ENCODE measurements around the gene ZNF853.
"Not testable (repeated sequence)": the region's sequence is repeated elsewhere in the genome, so short reads cannot be mapped to it uniquely, and the experiment has no call there.

The ZNF853 gene

GRCh38 chr7:6614953-6615722 lies at the start of gene ZNF853:
Gene ZNF853, plus strand, starts transcription at chr7:6615610. Its CDS starts 565 bp downstream, at chr7:6616175.
- no peak for DNase-seq (ENCODE audit: low spot score)

- DNase-seq (ENCODE audit: low spot score) = no peak
These were observed 49.8 kb upstream of the ZNF853 start for GRCh38 chr7:6565655-6566054.

- DNase-seq (ENCODE audit: low spot score) = no peak
These were observed 47.5 kb upstream of the ZNF853 start for GRCh38 chr7:6567886-6568285.

- DNase-seq (ENCODE audit: low spot score) = peak; percentile 42
These were observed 44.1 kb upstream of the ZNF853 start for GRCh38 chr7:6571160-6571779.

GRCh38 chr7:6575281-6576023 lies 40.0 kb upstream of the ZNF853 start:
- no peak for DNase-seq (ENCODE audit: low spot score)

GRCh38 chr7:6576024-6576866 lies 39.2 kb upstream of the ZNF853 start:
- DNase-seq (ENCODE audit: low spot score) = peak; percentile 54

GRCh38 chr7:6576867-6577368 lies 38.5 kb upstream of the ZNF853 start:
- DNase-seq (ENCODE audit: low spot score) = not testable (repeated sequence)

- DNase-seq (ENCODE audit: low spot score) = peak; percentile 89
These were observed 37.9 kb upstream of the ZNF853 start, which contains the start of gene ZDHHC4 for GRCh38 chr7:6577369-6578113. Gene ZDHHC4, plus strand, starts transcription at chr7:6577454. Its CDS starts 3,108 bp downstream, at chr7:6580562.

- DNase-seq (ENCODE audit: low spot score) = no peak
These were observed 37.0 kb upstream of the ZNF853 start for GRCh38 chr7:6578114-6579084.

GRCh38 chr7:6579446-6579845 lies 36.0 kb upstream of the ZNF853 start:
- DNase-seq (ENCODE audit: low spot score) = peak; percentile 67

- DNase-seq (ENCODE audit: low spot score) = not testable (repeated sequence)
These were observed 29.5 kb upstream of the ZNF853 start for GRCh38 chr7:6585746-6586432.

- no peak for DNase-seq (ENCODE audit: low spot score)
These were observed 26.8 kb upstream of the ZNF853 start for GRCh38 chr7:6588566-6588965.

- no peak for DNase-seq (ENCODE audit: low spot score)
These were observed 26.1 kb upstream of the ZNF853 start for GRCh38 chr7:6589151-6589828.

GRCh38 chr7:6589829-6590644 lies 25.4 kb upstream of the ZNF853 start, which contains the start of gene INTS15:
Gene INTS15, plus strand, starts transcription at chr7:6590021. Its CDS starts 263 bp downstream, at chr7:6590284.
- DNase-seq (ENCODE audit: low spot score) = peak; percentile 85

- peak; percentile 63 for DNase-seq (ENCODE audit: low spot score)
These were observed 24.7 kb upstream of the ZNF853 start for GRCh38 chr7:6590645-6591110.

GRCh38 chr7:6600093-6600492 lies 15.3 kb upstream of the ZNF853 start:
- DNase-seq (ENCODE audit: low spot score) = no peak

- no peak for DNase-seq (ENCODE audit: low spot score)
These were observed 11.0 kb upstream of the ZNF853 start for GRCh38 chr7:6604458-6604857.
